Measurements from ENCODE around the gene MTX1.

- TF ChIP-seq CTCF (IDR thresholded peaks at IDR 0.05) (no peak), POLR2A (IDR thresholded peaks at IDR 0.05) (no peak)
Observed at GRCh38 chr1:155187456-155187891, 21.0 kb upstream of the MTX1 start.

Measured in lower leg skin (tissue), 3 donors.